Ovary (tissue), 9 donors: ENCODE measurements around the gene POU2F3. TPM values are rescaled to one million over a fixed set of nuclear protein-coding genes. Genes with fewer than 3 reads are reported as not detected.

ENCODE experiments used
- DNase-seq, 5 donors: peaks; one replicate each; pipeline ENCODE4 v3.0.0-alpha.2; 2019 to 2020
- H3K27ac ChIP-seq, 2 donors: fragments of 200-600 bp; one replicate each; pipeline versions ENCODE4 v1.5.1 to v1.8.0; 2019 to 2022
- H3K27me3 ChIP-seq: fragments of 200-600 bp; one replicate; pipeline ENCODE4 v1.8.0; 2022
- H3K36me3 ChIP-seq: fragments of 200-600 bp; sonication (generic); one replicate; pipeline ENCODE4 v1.5.1; 2019
- H3K4me1 ChIP-seq: one replicate; pipeline ENCODE4 v1.8.1; 2013; ENCODE audit warnings: mild to moderate bottlenecking, moderate library complexity; ENCODE audit not compliant: insufficient read depth
- H3K4me3 ChIP-seq: fragments of 200-600 bp; sonication (generic); one replicate; pipeline ENCODE4 v1.5.1; 2017
- H3K9me3 ChIP-seq, 2 donors: fragments of 200-600 bp in 1 of 2; sonication (generic) in 1 of 2; one replicate each; pipeline versions ENCODE4 v1.5.1 to v1.8.1; 2013 to 2019; ENCODE audit warnings: mild to moderate bottlenecking in 1 of 2, moderate library complexity in 1 of 2
- EP300 ChIP-seq: sonication (generic); formaldehyde crosslinking; IDR thresholded peaks from one replicate; pipeline ENCODE4 v1.6.1; 2017; ENCODE audit warnings: antibody characterized with exemption
- POLR2A ChIP-seq: fragments of 450-650 bp; IDR thresholded peaks from one replicate; pipeline ENCODE4 v1.6.1; 2017; ENCODE audit warnings: antibody characterized with exemption, mild to moderate bottlenecking, moderate library complexity
- WGBS, 3 donors: extraction: QIAGEN DNeasy Blood & Tissue Kit in 1 of 3; methylation state at CpG; one replicate each; pipeline versions ENCODE4 v1.1.5 to v1.1.7; 2013 to 2017; 5-methylcytosine and 5-hydroxymethylcytosine counted together
- intact Hi-C, 4 donors: fragments of 100-400 bp; cut with DNase I; formaldehyde crosslinking; loops; one replicate each; pipeline versions ENCODE4 v1.11.0 to v1.15.1; 2022 to 2023
- polyA plus RNA-seq, 2 donors: library from polyadenylated mRNA; stranded (reverse); fragments of 200-250 nt in 1 of 2; fragments of 350-450 nt in 1 of 2; fragmentation: Illumina TruSeq in 1 of 2; extraction: RNeasy Lipid Tissue Mini Kit (QIAGEN cat#74804) in 1 of 2; gene quantifications; one replicate each; pipeline ENCODE4 v1.2.3, GENCODE V29; 2013 to 2014
- total RNA-seq, 7 donors: library from RNA; depleted of rRNA in 2 of 7; stranded (reverse); fragments of >200 nt in 2 of 7; fragmentation: NEBNext Ultra II Directional in 3 of 7; extraction: Animal tissue kit (Norgen Biotek cat#: 25700) in 3 of 7; gene quantifications; one replicate each; pipeline versions ENCODE4 v1.1.0 to v1.2.4, GENCODE V29; 2016 to 2023
- TF ChIP-seq, protein P1 (sequence below), 3 donors: fragments of 450-650 bp in 2 of 3; fragments of 200-600 bp in 1 of 3; IDR thresholded peaks; one replicate each; pipeline versions ENCODE4 v1.5.1 to v1.8.0; 2016 to 2022; ENCODE audit warnings: antibody characterized with exemption in 3 of 3, mild to moderate bottlenecking in 1 of 3
- donor health status: DM: no; HTN: no; CAD: no; lungs with moderate emphysema.
- donor health status: DM: no; HTN: no; CAD: no.
- donor health status: Bipolar disorder and iron deficiency.
- donor health status: DM: yes; HTN: yes; CAD: no.
- donor health status: DM: no; HTN: no; CAD: no.
- donor health status: DM: yes; HTN: yes; CAD: no.

Gene POU2F3
- total and polyA plus RNA-seq, 9 donors = 0.05 to 1.0 (median 0.22) TPM; not detected in 2

DNA sequence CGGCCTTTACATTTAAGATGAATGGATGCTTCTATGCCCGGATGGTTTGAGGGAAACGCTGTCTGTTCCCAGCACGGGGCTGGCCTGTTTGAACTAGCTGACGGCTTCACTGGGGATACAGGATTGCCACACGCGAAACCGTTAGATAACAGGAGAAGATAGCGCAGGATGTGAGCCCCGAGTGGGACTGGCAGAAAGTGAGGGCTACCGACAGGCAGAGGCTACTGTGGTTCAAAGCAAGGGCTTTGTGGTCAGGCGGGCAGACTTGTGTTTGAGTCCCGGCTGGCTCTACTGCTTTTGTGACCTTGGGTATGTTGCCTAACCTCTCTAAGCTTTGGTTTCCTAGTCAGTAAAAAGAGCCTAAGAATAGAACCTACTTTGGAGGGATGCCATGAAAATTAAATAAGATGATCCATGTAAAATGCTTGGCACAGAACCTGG, 31.9 kb upstream of the POU2F3 start:
- intact Hi-C loops = no loop called here
- Histone ChIP-seq H3K9me3 (no peaks in the 10 kb centered on the region), H3K27me3 (no peaks in the 10 kb centered on the region), H3K4me3 (no peak overlapping the region), H3K4me1 (peaks cover 15% of the 10 kb centered on the region), H3K36me3 (no peaks in the 10 kb centered on the region), H3K27ac (peak overlapping the region in 1 of 2 donors; percentile 54)
- TF ChIP-seq, protein P1, sequence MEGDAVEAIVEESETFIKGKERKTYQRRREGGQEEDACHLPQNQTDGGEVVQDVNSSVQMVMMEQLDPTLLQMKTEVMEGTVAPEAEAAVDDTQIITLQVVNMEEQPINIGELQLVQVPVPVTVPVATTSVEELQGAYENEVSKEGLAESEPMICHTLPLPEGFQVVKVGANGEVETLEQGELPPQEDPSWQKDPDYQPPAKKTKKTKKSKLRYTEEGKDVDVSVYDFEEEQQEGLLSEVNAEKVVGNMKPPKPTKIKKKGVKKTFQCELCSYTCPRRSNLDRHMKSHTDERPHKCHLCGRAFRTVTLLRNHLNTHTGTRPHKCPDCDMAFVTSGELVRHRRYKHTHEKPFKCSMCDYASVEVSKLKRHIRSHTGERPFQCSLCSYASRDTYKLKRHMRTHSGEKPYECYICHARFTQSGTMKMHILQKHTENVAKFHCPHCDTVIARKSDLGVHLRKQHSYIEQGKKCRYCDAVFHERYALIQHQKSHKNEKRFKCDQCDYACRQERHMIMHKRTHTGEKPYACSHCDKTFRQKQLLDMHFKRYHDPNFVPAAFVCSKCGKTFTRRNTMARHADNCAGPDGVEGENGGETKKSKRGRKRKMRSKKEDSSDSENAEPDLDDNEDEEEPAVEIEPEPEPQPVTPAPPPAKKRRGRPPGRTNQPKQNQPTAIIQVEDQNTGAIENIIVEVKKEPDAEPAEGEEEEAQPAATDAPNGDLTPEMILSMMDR (IDR thresholded peaks at IDR 0.05) = no peak
- no peak for TF ChIP-seq EP300
- TF ChIP-seq POLR2A = no peak
- WGBS, 3 donors = 41 to 58% (median 45%) methylated on average over 13 of the region's 13 CpGs
- no peak for DNase-seq

DNA sequence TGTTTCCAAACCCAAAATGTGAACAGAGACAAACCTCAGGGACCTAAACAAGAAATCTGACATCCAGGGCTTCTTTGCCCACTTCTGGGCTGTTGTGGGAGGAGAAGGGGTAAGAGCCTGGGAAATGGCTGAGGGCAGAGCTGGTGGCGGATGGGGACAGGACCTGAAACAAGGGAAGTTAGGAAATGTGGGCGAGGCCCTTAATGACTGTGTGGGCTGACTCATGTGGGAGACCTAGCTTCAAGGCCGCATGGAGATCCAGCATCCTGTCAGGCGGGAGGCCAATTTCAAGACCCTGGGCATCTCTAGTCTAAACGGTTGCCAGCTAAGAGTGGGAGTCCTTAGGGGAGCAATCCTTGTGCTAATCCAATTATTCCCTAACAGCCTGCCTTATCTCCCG, 31.2 kb upstream of the POU2F3 start:
- TF ChIP-seq EP300 (no peak), POLR2A (no peak)
- TF ChIP-seq, protein P1 (IDR thresholded peaks at IDR 0.05) = no peak
- H3K4me1 ChIP-seq = peaks cover 15% of the 10 kb centered on the region
- WGBS, 3 donors = 29 to 34% (median 32%) methylated on average over 6 of the region's 6 CpGs
- no peaks in the 10 kb centered on the region for H3K9me3 ChIP-seq
- no peaks in the 10 kb centered on the region for H3K36me3 ChIP-seq
- peak; percentile 65 to 85 (median 66) for DNase-seq
- intact Hi-C loops = no loop called here
- no peaks in the 10 kb centered on the region for H3K27me3 ChIP-seq
- peak overlapping the region in 1 of 2 donors; percentile 54 for H3K27ac ChIP-seq
- H3K4me3 ChIP-seq = no peak overlapping the region

DNA sequence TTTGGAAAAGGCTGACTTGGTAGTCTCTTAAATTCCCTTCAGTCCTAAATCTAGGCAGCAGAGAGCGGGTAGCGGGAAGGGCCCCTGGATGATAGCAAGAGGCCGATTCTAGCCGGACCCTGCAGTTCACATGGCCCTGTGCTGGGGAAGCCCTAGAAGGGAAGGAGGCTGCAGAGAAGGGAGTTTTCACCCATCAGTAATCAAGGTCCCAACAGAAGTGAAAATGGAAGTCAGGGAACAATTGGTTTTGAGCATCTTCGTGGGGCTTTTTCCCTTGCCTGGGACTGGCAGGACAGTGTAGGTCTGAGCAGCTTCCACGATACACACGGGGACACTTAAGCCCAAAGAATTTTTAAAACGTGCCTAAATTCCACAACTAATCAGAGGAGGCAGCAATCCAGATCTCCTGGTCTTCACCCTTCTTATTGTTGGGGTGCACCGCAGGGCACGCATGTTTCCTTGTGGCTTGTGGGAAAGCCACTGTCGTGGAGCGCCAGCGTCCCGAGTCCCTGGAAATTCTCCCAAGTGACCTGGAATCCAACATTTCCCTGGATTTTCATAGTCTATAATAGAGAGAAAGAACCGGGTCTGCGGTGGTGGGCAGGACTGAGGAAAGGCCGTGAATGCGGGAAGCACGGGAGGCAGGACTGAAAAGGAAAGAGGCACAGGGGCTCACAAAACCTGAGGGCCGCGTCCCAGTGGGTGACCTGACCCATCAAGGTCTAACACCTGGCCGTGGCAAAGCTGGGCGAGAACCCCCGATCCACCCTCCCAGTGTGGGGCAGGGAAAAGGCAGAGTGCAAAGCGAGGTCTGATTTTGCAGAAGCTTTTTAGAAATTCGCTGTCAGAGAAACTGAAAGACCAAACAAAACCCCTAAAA, 30.0 kb upstream of the POU2F3 start:
- H3K27me3 ChIP-seq = no peaks in the 10 kb centered on the region
- peaks cover 17% of the 10 kb centered on the region for H3K4me1 ChIP-seq
- 11 to 15% (median 13%) methylated on average over 26 of the region's 26 CpGs for WGBS, 3 donors
- intact Hi-C loops = loop anchor here in 1 of 4 donors (2.0 kb wide), 1 partner anchor 25 kb away; no protein-coding TSS in a partner anchor
- peak overlapping the region; percentile 63 for H3K4me3 ChIP-seq
- H3K9me3 ChIP-seq = no peaks in the 10 kb centered on the region
- H3K36me3 ChIP-seq = no peaks in the 10 kb centered on the region
- TF ChIP-seq EP300 = no peak
- TF ChIP-seq POLR2A = no peak
- TF ChIP-seq, protein P1 (IDR thresholded peaks at IDR 0.05) = no peak
- peak overlapping the region in 1 of 2 donors; percentile 89 for H3K27ac ChIP-seq
- peak in 3 of 5 donors; percentile 49 to 58 (median 53) for DNase-seq

DNA sequence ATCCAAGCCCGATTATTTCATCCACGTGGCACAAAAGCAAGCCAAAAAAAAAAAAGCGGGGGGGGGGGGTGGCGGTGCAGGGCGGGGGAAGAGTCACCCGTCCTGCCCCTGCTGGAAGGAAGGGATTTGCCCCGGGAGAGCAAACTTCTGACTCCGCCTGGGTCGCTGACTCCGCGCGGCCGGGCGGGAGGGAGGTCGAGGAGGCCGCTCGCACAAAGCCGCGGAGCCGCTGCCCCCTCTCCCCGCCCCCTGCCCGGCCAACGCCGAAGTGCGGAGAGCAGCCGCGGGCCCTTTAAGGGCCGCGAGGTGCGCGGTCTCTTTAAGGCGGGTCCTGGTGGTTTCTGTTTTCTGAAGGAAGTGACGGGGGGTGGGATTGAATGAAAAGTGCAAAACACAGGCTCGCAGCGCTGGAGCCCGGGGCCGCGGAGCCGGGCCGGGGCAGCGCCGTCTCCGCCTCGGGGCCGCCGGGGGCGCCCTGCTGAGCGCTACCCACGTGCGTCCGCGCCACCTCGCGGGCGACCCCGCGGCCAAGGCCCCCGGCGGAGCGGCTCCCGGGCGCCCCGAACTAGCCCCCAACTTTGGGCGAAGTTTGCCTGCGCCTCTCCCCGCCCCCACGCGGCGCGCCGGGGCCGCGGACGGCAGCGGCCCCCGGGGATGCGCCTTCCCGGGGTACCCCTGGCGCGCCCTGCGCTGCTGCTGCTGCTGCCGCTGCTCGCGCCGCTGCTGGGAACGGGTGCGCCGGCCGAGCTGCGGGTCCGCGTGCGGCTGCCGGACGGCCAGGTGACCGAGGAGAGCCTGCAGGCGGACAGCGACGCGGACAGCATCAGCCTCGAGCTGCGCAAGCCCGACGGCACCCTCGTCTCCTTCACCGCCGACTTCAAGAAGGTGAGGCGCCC, 29.1 kb upstream of the POU2F3 start, which contains the start of gene OAF:
Gene OAF, plus strand, starts transcription at position 407 of the 896 bp plus-strand sequence. Its CDS starts 248 bp downstream, at position 655.
- H3K9me3 ChIP-seq = no peaks in the 10 kb centered on the region
- TF ChIP-seq EP300 (no peak), POLR2A (peak; percentile 24)
- TF ChIP-seq, protein P1 (IDR thresholded peaks at IDR 0.05) = peak in 2 of 3 donors; percentile 33 to 68
- 0 to 1% (median 0%) methylated on average over 79 to 108 of the region's 108 CpGs for WGBS, 3 donors
- peak within 1 kb of the TSS; percentile 42 to 89 for H3K27ac ChIP-seq
- DNase-seq = peak; percentile 76 to 81 (median 78)
- intact Hi-C loops = loop anchor here in 1 of 4 donors (2.0 kb wide), 1 partner anchor 26 kb away; no protein-coding TSS in a partner anchor
- no peaks in the 10 kb centered on the region for H3K36me3 ChIP-seq
- no peaks in the 10 kb centered on the region for H3K27me3 ChIP-seq
- peaks cover 18% of the 10 kb centered on the region for H3K4me1 ChIP-seq
- H3K4me3 ChIP-seq = peak within 1 kb of the TSS; percentile 63
